GM19438 (cell line): ENCODE measurements around the gene DLK1.

Experiments used
- ATAC-seq: cut with Tn5 transposase; IDR thresholded peaks from one replicate; pipeline ENCODE4 v1.9.1; 2021; ENCODE audit warnings: low read depth; ENCODE audit not compliant: unreplicated experiment

DLK1 gene

DNA sequence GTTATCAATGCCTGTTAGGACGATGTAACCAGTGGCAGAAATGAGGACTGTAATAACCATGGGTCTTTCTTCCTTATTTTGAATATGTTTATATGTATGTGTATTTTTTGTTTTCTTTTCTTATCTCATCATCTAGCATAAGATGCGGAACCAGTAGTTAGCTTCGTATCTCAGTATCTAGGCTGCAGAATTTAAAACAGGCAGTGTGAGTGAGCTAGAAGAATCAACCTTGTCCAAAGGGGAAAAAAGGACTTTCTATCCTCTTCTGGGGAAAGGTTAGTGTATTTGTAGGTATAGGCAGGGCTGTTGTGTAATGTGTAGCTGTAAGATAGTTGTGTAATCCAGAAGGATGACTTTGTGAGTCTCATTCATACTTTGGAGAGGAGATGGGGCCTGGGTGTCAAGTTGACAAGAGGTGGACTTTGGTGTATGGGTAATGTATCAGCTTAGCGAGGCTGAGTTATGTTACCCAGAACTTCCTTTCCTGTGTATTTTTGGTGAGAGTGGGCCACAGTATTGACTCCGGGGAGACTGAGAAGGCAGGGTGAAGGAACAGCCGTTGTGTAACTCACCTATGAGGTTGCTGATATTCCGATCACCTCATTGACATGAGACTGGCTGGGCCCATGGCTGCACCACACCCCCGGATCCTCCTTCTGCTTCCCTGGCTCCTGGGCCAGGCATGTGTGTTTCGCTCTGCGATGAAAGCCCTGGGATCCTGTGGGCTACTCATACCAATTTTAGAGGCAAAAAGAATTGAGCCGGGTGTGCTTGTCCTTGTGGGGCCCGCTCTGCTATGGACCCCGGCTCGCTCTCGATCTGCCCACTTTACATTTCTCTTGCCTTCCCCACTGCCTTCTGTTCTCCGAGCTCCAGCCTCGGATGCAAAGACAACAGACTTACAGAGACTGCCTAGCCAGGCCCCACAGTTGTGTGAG, 24.3 kb downstream of the DLK1 start:
- ATAC-seq = no peak

DNA sequence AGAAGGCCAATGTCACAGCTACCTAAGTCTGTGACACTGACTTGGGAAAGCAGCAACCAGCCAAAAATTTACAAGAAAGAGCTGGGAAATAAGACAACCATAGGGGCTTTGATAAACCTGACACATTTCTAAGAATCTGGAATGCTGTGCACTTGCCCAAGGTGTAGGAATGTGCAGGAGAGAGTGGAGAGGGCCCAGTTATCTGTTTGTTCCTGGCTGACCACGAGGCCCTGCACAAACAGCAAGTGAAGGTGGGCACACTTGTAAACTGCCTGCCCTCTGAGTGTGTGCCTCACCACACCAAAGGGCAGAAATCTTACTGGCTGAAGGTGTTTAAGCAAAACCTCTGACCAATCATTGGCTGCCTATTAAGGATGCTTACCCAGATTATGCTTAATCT, 27.3 kb downstream of the DLK1 start:
- ATAC-seq = no peak

DNA sequence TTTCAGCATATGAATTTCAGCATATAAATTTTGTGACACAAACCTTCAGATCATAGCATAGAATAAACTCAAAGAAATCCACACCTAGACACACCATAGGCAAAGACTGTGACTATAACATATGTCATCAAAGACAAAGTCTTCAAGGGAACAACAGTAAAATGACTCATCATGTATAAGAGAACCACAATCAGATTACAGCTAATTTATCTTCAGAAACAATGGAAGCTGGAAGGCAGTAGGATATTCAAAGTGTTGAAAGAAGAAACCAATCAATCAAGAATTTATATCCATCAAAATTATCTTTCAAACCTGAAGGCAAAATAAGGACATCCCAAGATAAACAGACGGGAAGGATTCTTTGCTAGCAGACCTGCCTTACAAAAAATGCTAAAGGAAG, 29.0 kb downstream of the DLK1 start:
- no peak for ATAC-seq

DNA sequence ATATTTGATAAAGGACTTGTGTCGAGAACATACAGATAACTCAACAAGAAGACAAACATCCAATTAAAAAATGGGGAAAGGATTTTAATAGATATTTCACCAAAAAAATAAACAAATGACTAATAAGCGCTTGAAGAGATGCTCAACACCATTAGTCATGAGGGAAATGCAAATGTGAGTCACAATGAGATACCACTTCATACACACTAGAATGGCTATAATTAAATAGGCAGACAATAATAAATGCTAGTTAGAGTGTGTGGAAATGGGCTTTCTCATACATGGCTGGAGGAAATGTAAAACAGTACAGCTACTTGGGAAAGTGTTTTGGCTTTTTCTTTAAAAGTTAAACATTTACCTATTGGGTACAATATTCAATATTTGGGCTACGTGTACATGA, 34.8 kb downstream of the DLK1 start:
- ATAC-seq = no peak

DNA sequence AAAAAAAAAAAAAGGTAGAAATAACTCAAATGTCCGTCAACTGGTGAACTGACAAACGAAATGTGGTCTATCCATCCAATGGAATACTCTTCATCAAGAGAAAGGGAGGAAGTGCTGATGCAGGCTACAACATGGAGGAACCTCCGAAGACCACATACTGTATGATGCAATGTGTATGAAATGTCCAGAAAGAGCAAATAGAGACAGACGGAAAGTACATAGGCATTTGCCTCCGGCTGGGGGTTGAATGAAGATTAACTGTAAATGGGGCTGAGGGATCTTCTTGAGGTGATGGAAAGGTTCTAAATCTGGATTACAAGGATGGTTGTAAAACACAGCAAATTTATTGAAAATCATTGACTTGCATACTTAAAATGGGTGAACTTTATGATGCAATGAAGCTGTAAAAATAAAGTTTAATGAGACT, 35.4 kb downstream of the DLK1 start:
- ATAC-seq = no peak

DNA sequence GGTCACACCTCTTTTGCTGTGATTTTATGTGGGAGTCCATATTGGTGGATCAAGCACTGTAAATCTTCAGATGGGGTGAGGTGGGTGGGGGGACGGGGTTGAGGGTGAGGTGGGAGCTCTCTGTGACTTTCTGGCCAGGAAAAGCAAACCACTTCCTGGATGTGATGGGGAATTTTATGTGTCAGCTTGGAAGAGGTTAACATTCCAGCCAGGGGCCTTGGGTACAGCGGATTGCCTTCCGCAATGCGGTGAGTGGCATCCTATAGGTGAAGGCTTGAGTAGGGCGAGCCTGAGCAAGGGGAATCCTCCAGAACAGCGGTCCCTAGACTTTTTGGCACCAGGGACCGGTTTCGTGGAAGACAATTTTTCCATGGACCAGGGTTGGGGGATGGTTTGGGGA, 36.2 kb downstream of the DLK1 start:
- no peak for ATAC-seq

DNA sequence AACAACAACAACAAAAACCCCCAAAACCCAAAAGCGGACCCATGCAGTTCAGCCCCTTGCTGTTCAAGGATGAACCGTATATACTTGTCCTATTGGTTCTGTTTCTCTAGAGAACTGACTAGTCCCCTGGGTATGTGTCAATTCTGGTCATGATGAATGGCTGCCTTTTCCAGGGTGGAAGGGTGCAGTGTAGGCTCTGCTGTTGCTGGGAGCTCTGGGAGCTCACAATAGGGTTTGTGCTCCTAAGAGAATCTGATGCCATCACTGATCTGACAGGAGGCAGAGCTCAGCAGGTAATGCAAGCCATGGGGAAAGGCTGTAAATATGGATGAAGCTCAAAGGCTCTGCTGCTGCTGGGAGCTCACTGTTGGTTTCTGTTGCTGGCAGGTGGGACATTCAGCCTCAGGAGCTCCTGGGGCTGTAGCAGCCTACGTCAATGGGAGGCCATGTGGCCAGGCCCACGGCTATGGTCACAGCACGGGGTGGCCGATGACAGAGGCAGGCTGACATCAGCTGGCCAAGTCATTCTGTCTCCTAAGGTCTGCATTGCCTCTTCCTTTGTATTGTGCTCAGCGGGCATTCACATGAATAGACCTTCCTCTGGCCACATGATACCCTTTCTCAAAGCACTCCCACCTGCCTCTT, 37.9 kb downstream of the DLK1 start:
- no peak for ATAC-seq

DNA sequence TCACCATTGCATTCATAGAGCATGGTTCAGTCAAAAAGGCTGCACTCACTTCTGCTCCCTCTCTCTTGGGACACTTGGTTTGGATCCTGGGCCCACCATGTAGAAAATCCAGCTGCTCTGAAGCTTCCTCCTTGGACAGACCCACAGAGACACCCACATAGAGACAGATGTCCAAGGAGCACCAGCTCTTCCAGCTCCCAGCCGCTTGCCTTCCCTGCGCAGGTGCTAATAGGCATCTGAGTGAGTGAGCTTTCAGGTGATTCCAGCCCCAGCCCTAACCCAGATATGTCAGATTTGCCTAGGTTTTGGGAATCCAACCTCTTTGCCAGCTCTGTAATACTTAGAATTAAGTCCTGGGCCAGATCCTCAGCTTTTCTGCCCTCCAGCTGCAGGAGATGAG, 38.6 kb downstream of the DLK1 start:
- ATAC-seq = no peak

DNA sequence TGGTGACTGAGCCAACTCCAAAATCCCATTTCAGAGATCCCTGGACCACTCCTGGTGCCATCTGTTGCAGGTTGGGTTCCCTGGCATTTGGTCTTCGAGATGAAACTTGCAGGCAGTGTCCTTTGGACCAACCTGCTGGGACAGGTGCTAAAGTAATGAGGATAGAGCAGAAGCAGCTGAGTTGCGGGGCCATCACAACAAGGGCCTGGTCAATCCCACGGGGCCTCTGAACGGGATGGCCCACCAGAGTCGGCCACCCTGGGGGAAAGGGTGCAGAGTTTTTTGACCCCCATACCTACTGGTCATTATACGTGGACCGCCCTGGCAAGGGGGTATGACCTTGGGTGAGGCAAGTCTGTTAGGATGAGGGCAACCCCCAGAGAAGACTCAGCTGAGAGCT, 39.3 kb downstream of the DLK1 start:
- no peak for ATAC-seq

DNA sequence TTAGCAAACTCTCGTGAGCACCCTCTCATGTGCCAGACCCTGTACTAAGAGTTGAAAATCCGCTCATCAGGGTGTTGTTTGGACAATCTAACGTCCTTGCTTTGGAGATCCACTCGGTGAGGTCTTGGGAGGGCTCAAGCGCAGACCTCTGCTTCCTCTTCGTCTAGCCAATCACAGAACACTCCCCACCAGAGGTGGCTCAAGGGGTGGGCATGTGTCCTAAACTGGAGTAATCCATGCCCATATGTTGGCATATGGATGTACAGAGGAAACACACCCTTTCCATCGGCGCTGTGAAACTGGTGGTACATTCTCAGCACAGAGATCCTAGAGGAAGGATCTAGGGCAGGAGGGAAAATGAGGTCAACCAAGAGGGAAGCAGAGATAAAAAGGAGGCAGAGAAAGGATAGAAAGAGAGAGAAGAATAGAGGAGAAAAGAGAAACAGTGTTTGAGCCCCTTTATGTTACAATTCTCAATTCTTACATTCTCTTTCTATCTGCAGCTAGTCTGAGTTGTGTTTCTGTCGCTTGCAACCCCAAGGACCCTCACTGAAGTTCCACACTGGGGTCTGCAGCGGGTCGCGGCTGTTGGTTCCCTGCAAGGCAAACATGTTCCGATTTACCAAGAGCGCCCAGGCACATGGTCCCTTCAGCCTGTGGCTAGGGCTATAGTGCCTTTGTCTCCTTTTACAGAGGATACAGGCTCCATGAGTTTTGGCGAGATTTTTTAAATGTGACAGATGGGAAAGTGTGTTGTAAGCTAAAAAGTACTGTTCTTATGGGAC, 40.5 kb downstream of the DLK1 start:
- ATAC-seq = no peak

DNA sequence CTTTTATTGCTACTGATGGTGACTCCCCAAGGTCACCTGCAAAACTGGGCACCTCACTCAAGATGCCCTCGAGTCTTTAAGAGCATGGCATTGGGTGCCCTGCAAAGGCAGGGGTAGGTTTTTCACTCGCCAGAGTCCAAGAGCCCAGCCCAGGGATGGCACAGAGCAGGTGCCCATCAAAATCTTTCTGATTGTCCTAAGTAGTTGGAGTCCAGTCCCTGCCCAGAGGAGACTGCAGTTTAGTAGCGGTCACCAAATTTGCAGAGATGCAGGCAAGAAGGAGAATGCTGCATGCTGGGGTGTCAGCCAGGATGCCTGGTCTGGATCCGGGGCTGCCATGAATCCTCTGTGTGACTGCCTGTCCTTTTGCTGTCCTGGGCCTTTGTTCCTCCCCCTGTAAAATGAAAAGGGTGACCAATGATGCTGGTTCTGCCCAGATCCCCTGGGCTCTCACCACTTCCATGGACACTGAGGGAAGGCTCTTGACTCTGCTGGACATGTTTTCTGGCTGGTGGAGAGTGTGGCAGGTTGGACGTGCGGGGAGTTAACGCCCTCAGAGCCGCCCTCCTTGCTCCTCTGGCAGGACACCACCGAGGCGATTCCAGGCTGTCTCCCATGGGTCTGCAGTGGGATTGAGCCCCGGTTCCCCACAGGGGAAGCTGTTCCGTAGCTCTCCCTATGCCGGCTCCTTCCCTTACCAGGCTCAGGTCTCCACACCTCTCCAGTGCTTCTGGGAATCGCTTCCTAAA, 41.3 kb downstream of the DLK1 start:
- ATAC-seq = no peak

DNA sequence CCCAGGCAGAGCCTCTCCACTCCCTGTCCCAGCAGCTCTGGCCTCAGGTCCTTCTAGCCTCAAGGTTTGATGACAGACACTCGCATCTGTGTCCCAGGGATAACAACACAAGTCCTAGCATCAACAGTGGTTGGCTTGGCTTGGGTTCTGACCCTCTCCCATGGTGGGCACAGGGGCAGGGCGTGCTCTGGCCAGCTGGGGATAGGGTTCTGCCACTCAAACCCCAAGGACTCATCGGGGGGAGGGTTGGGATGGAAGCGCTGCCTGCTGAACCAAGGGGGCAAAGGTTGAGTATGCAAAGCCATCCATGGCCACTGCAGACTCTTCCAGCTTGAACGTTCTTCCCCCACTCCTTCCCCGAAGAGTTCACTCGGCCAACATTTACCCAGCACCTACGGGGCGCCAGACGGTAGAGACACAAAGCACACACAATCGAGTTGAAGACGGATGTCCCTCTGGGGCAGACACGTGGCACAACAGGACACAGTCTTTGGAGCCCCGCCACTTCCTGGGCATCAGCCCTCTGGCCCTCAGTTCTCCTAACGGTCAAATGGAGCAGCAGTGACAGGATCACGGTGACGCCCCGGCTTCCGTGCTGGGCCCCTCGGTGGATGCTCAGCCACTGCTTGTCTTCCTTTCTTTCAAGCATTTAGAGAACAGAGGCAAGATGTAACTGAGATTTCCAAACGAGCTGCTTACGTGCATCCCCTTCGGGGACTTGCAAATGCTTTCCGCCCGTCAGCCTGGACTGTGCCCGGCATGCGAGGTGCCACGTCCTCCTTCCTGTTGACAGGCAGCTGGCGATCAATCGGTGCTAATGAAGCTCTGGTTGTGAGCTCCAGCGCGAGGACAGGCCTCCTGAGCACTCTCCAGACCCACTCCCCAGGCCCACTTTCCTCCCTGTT, 42.6 kb downstream of the DLK1 start:
- no peak for ATAC-seq

DNA sequence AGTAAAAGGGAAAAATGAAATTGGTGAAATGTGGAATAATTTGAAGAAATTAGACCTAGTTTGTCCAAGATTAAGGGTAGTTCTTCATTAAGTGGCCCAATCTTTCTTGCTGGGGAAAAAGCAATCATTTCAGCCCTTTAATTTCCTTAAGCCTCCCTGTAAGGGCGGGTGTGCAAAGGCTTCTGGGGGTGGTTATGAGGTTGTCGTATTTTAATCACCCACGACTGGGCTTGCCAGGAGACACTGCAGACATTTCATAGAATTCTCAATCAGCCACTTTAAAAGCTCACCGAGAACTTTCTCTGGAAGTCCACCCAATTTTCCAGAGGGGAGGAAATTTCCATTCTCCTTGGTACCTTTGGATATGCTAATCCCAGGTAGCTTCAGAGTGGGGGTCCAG, 43.4 kb downstream of the DLK1 start:
- ATAC-seq = no peak

DNA sequence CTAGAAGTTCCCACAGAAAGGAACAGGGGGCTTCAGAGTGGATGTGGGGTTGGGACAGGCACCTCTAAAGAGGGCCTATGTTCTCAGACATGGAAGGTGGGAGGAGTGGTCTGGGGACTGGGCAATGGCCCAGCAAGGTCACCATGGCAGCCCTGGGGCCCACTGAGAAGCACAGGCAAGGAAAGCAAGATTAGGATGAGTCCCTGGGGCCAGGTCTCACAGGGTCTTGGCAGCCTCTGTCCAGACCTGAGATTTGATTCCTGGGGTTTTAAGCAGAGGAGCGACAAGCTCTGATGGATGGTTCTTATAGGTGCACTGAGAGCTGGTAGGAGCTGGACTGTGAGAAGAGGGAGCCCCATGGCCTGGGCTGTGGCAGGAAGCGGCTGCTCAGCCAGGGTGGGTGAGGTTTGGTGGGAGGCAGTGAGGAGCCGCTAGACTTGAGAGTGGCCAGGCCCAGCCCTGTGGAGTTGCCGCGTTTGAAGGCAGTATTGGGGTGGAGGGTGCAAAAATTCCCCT, 44.0 kb downstream of the DLK1 start:
- no peak for ATAC-seq

DNA sequence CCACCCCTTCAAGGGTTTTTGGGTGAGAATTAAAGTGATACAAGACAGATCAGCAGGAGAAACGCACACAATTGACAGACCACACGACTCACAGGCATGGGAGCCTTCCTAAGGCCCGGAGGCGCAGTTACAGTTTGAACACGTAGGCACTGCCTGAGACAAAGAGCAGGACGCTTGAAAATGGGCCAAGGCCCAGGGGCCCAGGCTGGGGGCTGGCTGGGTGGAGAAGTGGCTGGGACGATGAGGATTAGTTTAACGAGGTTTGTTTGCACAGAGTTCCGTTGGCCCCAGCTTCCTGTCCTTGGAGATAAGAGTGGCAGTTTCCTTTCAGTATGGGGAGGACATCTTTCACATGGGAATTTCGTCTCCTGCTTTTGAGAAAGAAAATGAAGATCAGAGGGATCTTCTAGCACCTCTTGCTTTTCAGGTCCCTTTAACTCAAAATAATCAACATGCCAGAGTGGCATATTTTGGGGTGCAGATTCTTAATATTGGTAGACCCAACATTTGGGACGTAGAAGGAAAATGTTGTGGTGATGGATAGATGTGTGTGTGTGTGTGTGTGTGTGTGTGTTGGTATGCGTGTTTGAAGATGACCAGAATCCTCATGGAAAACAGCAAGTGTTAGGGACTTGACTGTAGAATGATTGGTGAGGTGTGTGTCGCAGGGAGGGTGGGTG, 44.6 kb downstream of the DLK1 start:
- ATAC-seq = no peak

DNA sequence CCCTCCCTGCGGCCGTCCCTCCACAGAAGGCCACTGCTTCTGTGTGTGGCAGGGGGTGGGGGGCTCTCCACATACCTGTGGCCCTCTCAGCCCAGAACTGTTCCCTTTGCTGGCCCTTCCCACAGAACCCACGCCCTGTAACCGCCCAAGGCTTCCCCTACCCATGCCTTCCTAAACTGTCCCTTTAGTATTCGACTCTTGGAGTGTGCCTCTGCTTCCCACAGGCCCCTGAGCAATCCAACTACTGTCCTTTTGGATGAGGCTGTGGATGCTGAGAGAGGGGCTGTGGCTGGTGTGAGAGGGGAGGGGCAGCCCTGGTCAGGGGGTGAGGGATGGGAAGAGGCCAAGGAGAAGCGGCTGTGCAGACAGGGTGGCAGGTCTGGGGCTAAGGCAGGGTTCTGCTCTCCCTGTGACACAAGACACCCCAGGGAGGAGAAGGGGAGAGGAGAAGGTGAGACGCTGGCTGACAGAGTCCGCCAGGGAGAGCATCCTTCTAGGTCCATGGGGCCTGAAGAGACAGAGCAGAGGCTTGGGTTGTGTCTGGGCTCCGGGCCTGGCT, 46.0 kb downstream of the DLK1 start:
- no peak for ATAC-seq

DNA sequence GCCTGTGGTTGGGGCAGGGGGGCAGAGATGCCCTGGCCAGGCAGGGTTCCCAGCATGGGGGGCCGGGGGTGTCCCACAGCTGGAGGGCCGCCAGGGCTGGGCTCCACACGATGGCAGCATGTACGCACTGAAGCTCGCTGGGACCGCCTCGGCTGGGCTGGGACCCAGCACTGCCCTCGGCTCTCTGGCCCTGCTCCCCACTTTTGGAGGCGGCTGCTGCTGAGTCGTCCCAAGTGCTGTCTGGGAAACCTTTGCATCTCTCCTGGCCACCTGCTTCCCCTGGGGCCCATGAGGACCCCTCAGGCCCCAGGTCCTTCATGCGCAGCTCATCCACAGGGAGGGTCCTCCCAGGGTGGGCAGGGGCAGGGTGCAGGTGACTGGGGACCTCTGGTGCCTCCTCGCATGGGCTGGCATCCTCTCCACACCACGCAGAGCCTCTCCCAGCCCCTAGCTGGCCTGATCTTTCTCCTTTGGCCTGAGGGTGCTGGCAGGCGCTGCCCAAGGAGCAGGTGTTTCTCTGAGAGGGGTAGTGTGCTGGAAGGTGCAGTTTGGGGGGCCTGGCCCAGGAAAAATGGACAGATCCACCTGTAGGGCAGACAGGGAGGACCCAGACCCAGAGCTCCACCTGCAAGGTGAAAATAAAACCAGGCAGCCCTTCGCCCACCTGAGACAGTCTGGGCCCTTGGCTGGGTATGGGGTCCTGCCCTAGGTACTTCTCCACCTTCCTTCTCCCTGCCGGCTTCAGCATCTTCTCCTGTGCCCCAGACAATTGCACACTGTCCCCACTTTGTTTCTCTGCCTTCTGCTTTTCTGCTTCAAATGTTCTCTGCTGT, 46.9 kb downstream of the DLK1 start:
- no peak for ATAC-seq

DNA sequence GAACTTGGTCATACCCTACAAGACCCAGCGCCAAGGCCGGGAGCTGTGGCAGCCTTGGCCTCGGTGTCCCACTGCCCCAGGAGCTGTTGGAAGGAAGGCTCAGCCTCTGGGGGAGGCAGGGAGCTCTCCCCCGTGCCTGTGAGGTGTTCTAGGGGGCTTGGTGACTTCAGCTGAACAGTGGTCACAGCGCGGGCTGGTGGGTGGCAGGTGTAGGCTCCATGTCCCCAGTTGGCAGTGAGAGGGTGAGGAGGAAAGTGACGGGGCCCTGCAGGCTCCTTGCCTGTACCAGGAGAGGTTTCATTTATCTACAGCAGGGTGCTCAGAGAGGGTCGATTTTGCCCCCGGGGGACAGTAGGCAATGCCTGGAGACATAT, 47.5 kb downstream of the DLK1 start:
- no peak for ATAC-seq
